ENCODE results near the gene INPPL1. TPM values are rescaled to one million over a fixed set of nuclear protein-coding genes. Genes with fewer than 3 reads are reported as not detected.

The INPPL1 gene
- total RNA-seq: 34.1 and 42.9 TPM in 2 replicates

GRCh38 chr11:72224564-72225410 is at the start of gene INPPL1:
TSS of gene INPPL1 (plus strand) at chr11:72224767. CDS start at chr11:72224985, 218 bp downstream.

GRCh38 chr11:72191961-72192381 is 32.6 kb upstream of the INPPL1 start, which contains the start of gene FOLR1:
TSS of gene FOLR1 (plus strand) at chr11:72192140. CDS start at chr11:72192174, 34 bp downstream.

GRCh38 chr11:72216638-72217037 is 7.9 kb upstream of the INPPL1 start, which contains the start of gene FOLR2:
TSS of gene FOLR2 (plus strand) at chr11:72216794. CDS start at chr11:72218585, 1,791 bp downstream.

DNA sequence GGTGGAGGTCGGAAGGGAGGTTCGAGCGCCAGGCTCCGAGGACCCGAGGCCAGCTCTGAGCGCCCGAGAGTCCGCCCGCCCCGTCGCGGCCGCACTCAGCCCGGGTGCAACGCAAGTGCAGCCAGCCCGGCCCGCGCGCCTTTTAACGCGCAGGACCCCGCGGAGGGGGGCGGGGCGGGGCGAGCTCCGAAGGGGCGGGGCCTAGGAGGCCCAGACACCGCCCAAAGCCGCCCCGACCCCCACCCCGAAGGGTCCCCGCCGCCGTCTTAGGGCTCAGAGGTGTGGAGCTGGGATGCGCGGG is 19.4 kb downstream of the INPPL1 start, which contains the start of gene PHOX2A:
PHOX2A (minus strand) TSS at position 117 of the 301 bp plus-strand sequence. CDS start 172 bp downstream, outside the sequence.

Other genes starting within 250 kb of the INPPL1 start
- 1.7 and 9.0 TPM in 2 replicates for gene IL18BP, start 225.9 kb upstream of the INPPL1 start, total RNA-seq
- gene NUMA1, start 144.2 kb upstream of the INPPL1 start, total RNA-seq: 135 and 139 TPM in 2 replicates
- 3.1 and 3.4 TPM in 2 replicates for gene LRRC51, start 143.9 kb upstream of the INPPL1 start, total RNA-seq
- gene LAMTOR1, start 121.5 kb upstream of the INPPL1 start, total RNA-seq: 118 and 136 TPM in 2 replicates
- not detected in 2 replicates for gene TOMT, start 118.8 kb upstream of the INPPL1 start, total RNA-seq
- 12.0 and 19.1 TPM in 2 replicates for gene ANAPC15, start 112.1 kb upstream of the INPPL1 start, total RNA-seq
- not detected in 2 replicates for gene FOLR3, start 89.0 kb upstream of the INPPL1 start, total RNA-seq
- not detected in 2 replicates for gene FOLR1, start 32.6 kb upstream of the INPPL1 start, total RNA-seq
- gene FOLR2, start 8.0 kb upstream of the INPPL1 start, total RNA-seq: not detected in 2 replicates
- gene PHOX2A, start 19.4 kb downstream of the INPPL1 start, total RNA-seq: not detected in 2 replicates
- gene CLPB, start 209.8 kb downstream of the INPPL1 start, total RNA-seq: 13.2 and 15.4 TPM in 2 replicates